GM18511 (cell line): ENCODE measurements around the gene MINAR1.

ENCODE experiments used
- ATAC-seq: cut with Tn5 transposase; IDR thresholded peaks from one replicate; pipeline ENCODE4 v1.9.1; 2021; ENCODE audit warnings: mild to moderate bottlenecking, moderate library complexity; ENCODE audit not compliant: unreplicated experiment

The MINAR1 gene

DNA sequence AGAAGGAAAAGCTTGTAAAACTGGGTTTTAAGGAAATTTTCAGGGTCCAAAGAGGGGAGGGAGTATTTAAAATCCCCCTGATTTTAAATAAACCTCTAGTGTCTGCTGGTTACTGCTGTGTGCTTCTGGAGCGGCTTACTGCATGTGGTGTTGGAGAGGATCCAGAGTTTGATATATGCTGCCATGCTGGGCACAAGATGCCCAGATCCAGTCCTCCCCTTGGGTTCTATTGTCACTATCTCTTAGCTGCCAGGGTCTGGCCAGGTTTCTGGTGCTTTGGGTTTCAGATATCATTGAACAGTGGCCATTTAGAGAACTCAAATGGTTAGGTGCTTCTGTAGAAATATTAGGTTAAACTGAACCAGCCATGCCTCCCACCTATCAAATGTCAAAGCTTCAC is 27.5 kb downstream of the MINAR1 start:
- no peak for ATAC-seq

DNA sequence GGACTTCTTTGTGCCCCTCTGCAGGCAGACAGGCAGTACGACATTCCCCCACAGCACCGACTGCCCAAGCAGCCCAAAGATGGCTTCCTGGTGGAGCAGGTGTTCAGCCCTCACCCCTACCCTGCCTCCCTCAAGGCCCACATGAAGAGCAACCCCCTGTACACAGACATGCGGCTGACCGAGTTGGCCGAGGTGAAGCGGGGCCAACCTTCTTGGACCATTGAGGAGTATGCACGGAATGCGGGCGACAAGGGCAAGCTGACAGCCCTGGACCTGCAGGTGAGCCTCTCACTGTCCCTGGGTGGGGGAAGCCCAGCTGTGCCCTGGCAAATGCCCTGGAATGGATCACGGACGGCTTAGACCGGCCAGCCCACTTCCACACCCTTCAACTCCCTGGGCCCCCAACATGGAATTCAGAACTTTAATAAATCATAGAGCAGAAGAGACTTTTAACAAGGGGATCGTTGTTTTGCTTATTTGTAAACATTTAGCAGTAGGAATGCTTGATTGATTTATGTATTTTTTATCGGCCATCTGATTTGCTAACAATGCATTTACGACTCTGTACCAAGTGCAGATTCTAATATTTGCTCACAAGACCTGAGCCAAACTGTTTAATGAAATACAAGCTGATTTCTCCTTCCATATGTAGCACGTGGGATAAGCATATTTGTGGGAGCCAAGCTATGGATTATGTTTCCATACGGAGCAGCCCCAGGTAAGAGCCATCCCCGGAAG is 31.1 kb downstream of the MINAR1 start:
- ATAC-seq = no peak

DNA sequence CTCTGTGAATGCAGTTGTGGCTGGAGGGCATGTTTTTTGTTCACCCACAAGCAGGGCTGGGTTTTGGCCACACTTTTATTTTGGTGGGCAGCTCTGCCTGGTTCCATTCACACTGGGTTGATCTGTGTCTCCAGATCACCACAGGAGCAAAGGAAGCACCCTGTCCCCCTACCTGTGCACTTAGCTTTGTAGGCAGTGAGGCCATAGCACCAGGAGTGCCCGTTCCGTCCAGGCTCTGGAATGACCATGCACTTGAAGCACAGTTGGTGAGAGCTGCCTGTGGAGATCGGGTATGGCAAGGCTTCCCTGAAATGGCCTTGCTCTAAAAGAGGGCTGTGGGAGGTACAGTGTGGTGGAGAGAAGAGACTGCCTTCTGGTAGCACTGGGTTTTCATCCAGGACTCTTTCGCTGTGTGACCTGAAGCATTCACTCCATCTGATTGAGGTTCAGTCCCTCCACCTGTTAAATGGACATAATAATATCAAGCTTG is 31.7 kb downstream of the MINAR1 start:
- ATAC-seq = no peak

DNA sequence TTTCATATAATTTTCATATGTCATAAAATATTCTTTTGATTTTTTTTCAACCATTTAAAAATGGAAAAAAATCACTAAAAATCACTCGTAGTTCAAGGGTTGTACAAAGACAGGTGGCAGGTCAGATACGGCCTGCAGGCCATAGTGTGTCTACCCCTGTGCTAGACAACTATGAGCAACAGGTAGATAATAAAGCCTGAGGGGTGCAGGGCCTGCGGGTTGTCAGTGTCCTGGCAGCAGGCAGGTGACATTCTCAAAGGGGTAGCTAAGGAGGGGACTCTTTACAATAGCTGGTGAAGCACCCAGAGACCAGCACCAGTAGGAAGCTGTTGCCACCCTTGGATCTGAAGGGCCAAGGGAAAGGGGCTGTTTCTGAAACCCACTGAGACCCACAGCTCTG is 34.4 kb downstream of the MINAR1 start:
- ATAC-seq = no peak

DNA sequence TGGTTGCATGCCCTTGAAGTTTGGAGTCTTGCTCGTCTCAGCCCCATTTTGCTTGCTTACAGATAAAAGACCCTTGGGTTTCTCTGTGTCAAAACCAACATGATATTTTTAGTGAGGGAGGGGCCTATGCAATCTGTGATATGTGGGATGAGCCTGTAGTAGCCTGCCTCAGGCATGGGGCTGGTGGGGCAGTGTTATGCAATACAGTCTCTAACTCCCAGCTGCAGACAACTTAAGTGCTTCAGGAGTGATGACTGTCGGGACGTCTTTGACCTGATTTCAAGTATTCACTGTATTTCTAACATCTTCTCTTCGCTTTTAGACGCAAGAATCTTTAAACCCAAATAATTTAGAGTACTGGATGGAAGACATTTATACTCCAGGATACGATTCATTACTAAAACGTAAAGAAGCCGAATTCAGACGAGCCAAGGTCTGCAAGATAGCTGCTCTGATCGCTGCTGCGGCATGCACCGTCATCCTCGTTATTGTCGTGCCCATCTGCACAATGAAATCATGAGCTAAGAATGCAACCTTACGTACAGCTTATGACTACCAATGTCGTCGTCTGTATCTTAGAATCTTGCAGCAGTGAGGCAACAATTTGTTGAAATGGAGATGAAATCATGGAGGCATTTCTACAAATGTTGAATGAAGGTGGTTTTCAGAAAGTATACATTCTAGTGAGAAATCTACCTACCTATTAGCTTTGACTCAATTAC is 35.9 kb downstream of the MINAR1 start:
- no peak for ATAC-seq

DNA sequence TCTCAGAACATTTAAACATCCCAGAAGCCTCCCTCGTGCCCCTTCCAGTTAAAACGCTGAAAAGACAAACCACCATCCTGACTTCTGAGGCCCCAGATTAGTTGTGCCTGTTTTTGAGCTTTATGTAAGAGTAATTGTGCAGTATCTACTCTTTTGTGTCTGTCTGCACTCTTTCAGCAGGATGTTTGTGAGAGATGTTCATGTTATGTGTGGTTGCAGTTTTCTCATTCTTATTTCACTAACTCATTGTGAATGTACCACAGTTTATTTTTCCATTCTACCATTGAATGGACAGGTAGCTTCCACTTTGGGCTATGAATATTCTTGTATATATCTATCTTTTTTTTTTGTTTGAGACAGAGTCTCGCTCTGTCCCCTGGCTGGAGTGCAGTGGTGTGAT is 40.3 kb downstream of the MINAR1 start:
- no peak for ATAC-seq

DNA sequence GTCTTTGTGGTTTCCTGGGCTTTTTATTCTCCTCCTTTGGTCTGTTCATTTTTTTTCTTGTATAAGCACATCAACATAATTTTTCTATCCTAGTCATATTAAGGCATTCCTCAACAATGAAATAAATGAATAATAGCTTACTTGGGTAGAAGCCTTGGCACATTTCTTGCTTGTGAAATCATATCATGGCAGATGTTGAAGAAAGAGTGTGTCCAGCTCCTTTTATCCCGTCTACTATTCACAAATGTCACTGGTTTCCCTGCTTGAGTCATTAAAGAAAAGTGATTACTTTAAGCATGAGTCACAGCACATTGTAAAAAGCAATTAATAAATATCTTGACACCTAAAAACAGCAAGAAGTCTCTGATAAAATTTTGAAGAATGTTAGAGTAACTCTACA is 42.1 kb downstream of the MINAR1 start:
- ATAC-seq = no peak

DNA sequence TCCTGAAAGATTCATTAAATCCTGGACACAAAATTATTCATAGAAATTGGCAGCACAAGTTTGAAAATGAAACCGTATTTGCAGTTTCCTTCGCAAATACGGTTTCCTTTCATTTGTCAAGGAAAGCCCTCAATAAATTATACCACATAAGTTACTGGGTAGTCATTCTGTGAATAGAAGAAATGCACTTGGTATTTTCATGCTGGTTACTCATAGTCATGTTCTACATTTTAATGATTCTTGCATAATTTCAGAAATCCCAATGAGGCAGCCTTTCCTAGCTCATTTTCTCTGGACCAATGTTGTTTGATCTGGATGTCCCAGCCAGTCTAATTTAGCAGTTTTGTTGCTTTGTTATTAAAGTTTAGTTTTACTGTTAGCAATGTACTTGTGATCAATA is 43.2 kb downstream of the MINAR1 start:
- no peak for ATAC-seq

DNA sequence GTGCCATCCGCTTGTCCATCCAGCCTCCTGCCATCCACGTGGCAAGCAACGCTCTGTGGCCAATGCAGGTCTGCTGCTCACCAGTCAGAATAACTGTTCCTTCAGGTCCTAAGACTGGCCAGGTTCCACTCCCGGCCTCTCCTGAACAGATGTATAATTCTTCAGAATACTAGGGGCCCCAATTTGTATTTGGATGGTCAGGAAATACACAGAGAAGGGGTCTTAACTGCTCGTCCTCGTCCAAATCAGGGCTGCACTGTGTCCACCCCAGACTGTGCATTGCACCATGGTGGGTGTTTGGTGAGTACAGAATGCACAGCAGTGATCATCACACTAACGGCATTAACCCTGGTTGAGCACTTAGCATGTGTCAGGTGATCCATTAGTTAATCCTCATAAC is 46.0 kb downstream of the MINAR1 start:
- no peak for ATAC-seq

DNA sequence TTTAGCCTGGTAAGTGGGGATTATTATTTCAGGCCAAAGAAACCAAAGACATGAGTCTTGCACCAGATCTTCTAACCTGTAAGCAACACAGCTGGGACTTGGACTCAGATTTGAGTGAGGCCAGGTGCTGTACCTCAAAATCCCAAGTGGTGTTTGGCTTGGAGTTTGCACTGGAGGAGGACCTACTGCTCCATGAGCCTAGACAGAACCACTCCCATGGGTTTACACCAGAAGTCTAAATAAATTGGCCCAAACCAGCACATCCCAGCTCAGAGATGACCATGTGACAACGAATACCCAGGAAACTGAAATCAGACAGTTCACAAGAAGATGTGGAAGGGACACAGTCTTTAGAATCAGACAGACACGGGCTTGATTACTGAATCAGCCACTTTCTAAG is 47.5 kb downstream of the MINAR1 start:
- no peak for ATAC-seq

DNA sequence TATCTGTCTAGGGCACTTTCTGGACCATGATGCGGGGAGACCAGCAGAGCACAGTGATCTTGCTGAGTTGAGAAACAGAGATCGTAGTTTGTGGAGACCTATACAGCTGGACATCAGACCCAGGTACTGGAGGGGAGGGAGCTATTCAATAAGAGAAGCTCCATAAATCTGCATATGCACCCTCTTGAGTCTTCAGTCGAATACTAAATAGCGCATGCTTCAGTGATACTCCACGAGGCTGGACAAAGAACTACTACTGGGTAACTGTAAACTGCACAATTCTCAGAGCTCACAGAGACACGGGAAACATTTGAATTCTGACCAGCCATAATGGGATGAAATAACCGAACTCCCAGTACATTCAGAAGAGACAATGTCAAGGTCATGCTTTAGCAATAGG is 49.7 kb downstream of the MINAR1 start:
- ATAC-seq = no peak
